ENCODE measurements around the gene RIMBP2. TPM values are rescaled to one million over a fixed set of nuclear protein-coding genes. Genes with fewer than 3 reads are reported as not detected.

The RIMBP2 gene
- polyA plus RNA-seq, 1 donor from 2014 or later = 14.6 TPM

DNA sequence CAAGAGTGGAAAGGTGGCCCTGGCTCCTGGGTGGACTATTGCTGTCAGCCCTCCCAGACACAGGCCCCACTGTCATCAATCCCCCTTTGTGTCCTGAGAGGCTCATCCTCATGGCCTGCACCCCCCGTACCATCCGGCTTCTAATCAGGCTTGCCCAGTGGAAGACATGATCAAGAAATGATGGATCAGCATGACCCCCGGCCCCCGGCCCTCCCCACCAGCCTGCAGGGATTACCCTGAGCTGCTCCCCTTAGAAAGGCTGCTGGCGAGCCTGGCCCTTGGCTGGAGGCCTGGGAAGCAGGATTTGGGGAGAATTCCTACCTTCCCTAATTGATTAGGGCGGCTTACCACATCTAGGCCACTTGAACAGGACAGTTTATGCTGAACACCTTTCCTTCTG, 207.3 kb downstream of the RIMBP2 start:
- H2AFZ ChIP-seq (ENCODE audit: low read depth, low read length) = no peak overlapping the region

DNA sequence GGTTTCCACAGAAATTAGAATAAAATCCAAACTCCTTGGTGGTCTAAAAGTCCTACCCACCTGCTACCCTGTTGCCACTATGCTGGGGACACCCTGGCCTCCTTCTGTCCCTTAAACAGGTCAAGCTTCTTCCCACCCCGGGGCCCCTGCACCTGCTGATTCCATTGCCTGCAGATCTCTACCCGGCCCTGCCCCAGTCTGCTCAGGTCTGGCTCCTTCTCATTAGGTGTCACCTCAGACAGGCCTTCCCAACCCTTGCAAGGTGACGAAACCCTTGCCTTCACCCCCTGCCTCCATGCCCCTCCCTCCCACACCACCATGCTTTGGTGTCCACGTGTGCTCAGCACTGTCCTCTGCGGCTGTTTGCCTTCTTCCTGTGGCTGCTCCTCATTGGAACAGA, 207.8 kb downstream of the RIMBP2 start:
- H4K20me1 ChIP-seq (ENCODE audit: insufficient read depth) = no peaks in the 10 kb centered on the region

More for the DNA sequence above, 207.3 kb downstream of the RIMBP2 start:
- H3K79me2 ChIP-seq (replicated peaks; ENCODE audit: insufficient read depth, low read length) = no peaks in the 10 kb centered on the region
- no peak overlapping the region for H3K27ac ChIP-seq (ENCODE audit: low read length)
- no peaks in the 10 kb centered on the region for H3K27me3 ChIP-seq (ENCODE audit: insufficient read depth, low read depth, low read length)
- no peak overlapping the region for H3K4me2 ChIP-seq (ENCODE audit: low read length)
- no peaks in the 10 kb centered on the region for H4K20me1 ChIP-seq (ENCODE audit: insufficient read depth)
- TF ChIP-seq EP300 (conservative IDR thresholded peaks at IDR 0.05; ENCODE audit: poor library complexity, severe bottlenecking) = no peak
- TF ChIP-seq, protein P1, sequence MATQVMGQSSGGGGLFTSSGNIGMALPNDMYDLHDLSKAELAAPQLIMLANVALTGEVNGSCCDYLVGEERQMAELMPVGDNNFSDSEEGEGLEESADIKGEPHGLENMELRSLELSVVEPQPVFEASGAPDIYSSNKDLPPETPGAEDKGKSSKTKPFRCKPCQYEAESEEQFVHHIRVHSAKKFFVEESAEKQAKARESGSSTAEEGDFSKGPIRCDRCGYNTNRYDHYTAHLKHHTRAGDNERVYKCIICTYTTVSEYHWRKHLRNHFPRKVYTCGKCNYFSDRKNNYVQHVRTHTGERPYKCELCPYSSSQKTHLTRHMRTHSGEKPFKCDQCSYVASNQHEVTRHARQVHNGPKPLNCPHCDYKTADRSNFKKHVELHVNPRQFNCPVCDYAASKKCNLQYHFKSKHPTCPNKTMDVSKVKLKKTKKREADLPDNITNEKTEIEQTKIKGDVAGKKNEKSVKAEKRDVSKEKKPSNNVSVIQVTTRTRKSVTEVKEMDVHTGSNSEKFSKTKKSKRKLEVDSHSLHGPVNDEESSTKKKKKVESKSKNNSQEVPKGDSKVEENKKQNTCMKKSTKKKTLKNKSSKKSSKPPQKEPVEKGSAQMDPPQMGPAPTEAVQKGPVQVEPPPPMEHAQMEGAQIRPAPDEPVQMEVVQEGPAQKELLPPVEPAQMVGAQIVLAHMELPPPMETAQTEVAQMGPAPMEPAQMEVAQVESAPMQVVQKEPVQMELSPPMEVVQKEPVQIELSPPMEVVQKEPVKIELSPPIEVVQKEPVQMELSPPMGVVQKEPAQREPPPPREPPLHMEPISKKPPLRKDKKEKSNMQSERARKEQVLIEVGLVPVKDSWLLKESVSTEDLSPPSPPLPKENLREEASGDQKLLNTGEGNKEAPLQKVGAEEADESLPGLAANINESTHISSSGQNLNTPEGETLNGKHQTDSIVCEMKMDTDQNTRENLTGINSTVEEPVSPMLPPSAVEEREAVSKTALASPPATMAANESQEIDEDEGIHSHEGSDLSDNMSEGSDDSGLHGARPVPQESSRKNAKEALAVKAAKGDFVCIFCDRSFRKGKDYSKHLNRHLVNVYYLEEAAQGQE (IDR thresholded peaks at IDR 0.05; ENCODE audit: borderline replicate concordance) = no peak
- TF ChIP-seq, protein P2, sequence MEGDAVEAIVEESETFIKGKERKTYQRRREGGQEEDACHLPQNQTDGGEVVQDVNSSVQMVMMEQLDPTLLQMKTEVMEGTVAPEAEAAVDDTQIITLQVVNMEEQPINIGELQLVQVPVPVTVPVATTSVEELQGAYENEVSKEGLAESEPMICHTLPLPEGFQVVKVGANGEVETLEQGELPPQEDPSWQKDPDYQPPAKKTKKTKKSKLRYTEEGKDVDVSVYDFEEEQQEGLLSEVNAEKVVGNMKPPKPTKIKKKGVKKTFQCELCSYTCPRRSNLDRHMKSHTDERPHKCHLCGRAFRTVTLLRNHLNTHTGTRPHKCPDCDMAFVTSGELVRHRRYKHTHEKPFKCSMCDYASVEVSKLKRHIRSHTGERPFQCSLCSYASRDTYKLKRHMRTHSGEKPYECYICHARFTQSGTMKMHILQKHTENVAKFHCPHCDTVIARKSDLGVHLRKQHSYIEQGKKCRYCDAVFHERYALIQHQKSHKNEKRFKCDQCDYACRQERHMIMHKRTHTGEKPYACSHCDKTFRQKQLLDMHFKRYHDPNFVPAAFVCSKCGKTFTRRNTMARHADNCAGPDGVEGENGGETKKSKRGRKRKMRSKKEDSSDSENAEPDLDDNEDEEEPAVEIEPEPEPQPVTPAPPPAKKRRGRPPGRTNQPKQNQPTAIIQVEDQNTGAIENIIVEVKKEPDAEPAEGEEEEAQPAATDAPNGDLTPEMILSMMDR (IDR thresholded peaks at IDR 0.05; ENCODE audit: poor library complexity, severe bottlenecking) = no peak
- TF ChIP-seq RAD21 (conservative IDR thresholded peaks at IDR 0.05) = no peak
- no peak for TF ChIP-seq TAF1 (IDR thresholded peaks at IDR 0.05; ENCODE audit: low read depth)
- no peak for TF ChIP-seq EZH2 (IDR thresholded peaks at IDR 0.05; ENCODE audit: borderline replicate concordance, insufficient read depth, low read length, poor library complexity, severe bottlenecking)
- TF ChIP-seq MXI1 (conservative IDR thresholded peaks at IDR 0.05; ENCODE audit: poor library complexity, severe bottlenecking) = no peak
- no peak for TF ChIP-seq SMC3 (conservative IDR thresholded peaks at IDR 0.05; ENCODE audit: poor library complexity)
- TF ChIP-seq POLR2AphosphoS5 (IDR thresholded peaks at IDR 0.05) = no peak
- no peak overlapping the region for H3K9ac ChIP-seq (ENCODE audit: low read length)
- no peak overlapping the region for H3K4me3 ChIP-seq (ENCODE audit: low read length)
- no peaks in the 10 kb centered on the region for H3F3A ChIP-seq (ENCODE audit: insufficient read depth, low read length, poor library complexity, severe bottlenecking)
- no peaks in the 10 kb centered on the region for H3K9me3 ChIP-seq (ENCODE audit: low read length)
- no peaks in the 10 kb centered on the region for H3K36me3 ChIP-seq (ENCODE audit: insufficient read depth, low read length)
- H3K9me2 ChIP-seq (ENCODE audit: insufficient read depth, low read length) = no peaks in the 10 kb centered on the region

More for the DNA sequence above, 207.8 kb downstream of the RIMBP2 start:
- Histone ChIP-seq H3K9me2 (ENCODE audit: insufficient read depth, low read length) (no peaks in the 10 kb centered on the region), H3K9me3 (ENCODE audit: low read length) (no peaks in the 10 kb centered on the region), H3K9ac (ENCODE audit: low read length) (no peak overlapping the region), H3K27me3 (ENCODE audit: insufficient read depth, low read depth, low read length) (no peaks in the 10 kb centered on the region), H3K36me3 (ENCODE audit: insufficient read depth, low read length) (no peaks in the 10 kb centered on the region), H3K79me2 (replicated peaks; ENCODE audit: insufficient read depth, low read length) (no peaks in the 10 kb centered on the region), H3F3A (ENCODE audit: insufficient read depth, low read length, poor library complexity, severe bottlenecking) (no peaks in the 10 kb centered on the region), H2AFZ (ENCODE audit: low read depth, low read length) (no peak overlapping the region), H3K27ac (ENCODE audit: low read length) (no peak overlapping the region), H3K4me2 (ENCODE audit: low read length) (no peak overlapping the region), H3K4me3 (ENCODE audit: low read length) (no peak overlapping the region)
- no peak for TF ChIP-seq RAD21 (conservative IDR thresholded peaks at IDR 0.05)
- no peak for TF ChIP-seq POLR2AphosphoS5 (IDR thresholded peaks at IDR 0.05)
- TF ChIP-seq MXI1 (conservative IDR thresholded peaks at IDR 0.05; ENCODE audit: poor library complexity, severe bottlenecking) = no peak
- TF ChIP-seq, protein P1 (IDR thresholded peaks at IDR 0.05; ENCODE audit: borderline replicate concordance) = no peak
- no peak for TF ChIP-seq SMC3 (conservative IDR thresholded peaks at IDR 0.05; ENCODE audit: poor library complexity)
- TF ChIP-seq EZH2 (IDR thresholded peaks at IDR 0.05; ENCODE audit: borderline replicate concordance, insufficient read depth, low read length, poor library complexity, severe bottlenecking) = no peak
- TF ChIP-seq, protein P2 (IDR thresholded peaks at IDR 0.05; ENCODE audit: poor library complexity, severe bottlenecking) = no peak
- no peak for TF ChIP-seq TAF1 (IDR thresholded peaks at IDR 0.05; ENCODE audit: low read depth)
- no peak for TF ChIP-seq EP300 (conservative IDR thresholded peaks at IDR 0.05; ENCODE audit: poor library complexity, severe bottlenecking)

Measured in neural cell (in vitro differentiated cells).